Measurements from ENCODE around the gene PSMC3IP.

The PSMC3IP gene

DNA sequence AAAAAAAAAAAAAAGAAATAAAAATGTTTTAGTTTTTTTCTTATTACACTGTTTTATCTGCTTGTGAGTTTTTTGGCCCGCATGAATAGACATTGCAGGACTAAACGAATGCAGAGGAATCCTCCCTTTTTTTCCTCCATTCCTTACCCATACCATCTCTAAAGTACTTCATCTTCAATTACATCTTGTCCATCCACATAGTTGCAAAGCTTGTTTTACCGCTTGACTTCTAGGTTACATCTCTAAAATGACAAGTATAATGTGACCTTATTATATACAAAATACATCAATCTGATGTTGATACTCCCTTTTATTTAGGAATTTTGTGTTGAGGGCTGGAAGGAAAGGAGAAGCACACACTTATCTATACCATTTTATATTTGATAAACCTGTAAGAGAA lies 18.9 kb upstream of the PSMC3IP start:
- Histone ChIP-seq H3K9me3 (ENCODE audit: low read depth, low read length) (no peaks in the 10 kb centered on the region), H3K4me3 (no peak overlapping the region), H3K36me3 (ENCODE audit: insufficient read depth, low read length) (no peaks in the 10 kb centered on the region), H3K9ac (ENCODE audit: insufficient read length) (no peak overlapping the region), H3K27ac (no peak overlapping the region)
- DNase-seq (ENCODE audit: low read depth, low spot score): no peak
- TF ChIP-seq POLR2AphosphoS5 (IDR thresholded peaks at IDR 0.05; ENCODE audit: borderline replicate concordance, low read depth, low read length) (no peak), EZH2 (IDR thresholded peaks at IDR 0.05) (no peak), FOXP2 (optimal IDR thresholded peaks at IDR 0.05; ENCODE audit: control extremely low read depth, extremely low read length, insufficient read depth) (no peak)

DNA sequence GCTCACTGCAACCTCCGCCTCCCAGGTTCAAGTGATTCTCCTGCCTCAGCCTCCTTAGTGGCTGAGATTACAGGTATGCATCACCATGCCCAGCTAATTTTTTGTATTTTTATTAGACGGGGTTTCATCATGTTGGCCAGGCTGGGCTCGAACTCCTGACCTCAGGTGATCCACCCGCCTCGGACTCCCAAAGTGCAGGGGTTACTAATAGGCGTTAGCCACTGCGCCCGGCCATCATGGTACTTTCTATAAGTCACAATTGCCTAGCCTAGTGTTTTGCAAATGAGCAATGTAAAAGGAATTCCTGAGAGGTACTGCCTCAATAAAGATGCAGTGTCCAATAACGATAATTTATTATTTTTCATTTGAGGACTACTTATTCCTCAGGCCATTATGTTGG lies 13.9 kb upstream of the PSMC3IP start:
- Histone ChIP-seq H3K36me3 (ENCODE audit: insufficient read depth, low read length) (peaks cover 35% of the 10 kb centered on the region), H3K9ac (ENCODE audit: insufficient read length) (no peak overlapping the region), H3K27ac (no peak overlapping the region), H3K4me3 (no peak overlapping the region), H3K9me3 (ENCODE audit: low read depth, low read length) (no peaks in the 10 kb centered on the region)
- no peak for TF ChIP-seq EZH2 (IDR thresholded peaks at IDR 0.05)
- TF ChIP-seq POLR2AphosphoS5 (IDR thresholded peaks at IDR 0.05; ENCODE audit: borderline replicate concordance, low read depth, low read length): no peak
- no peak for TF ChIP-seq FOXP2 (optimal IDR thresholded peaks at IDR 0.05; ENCODE audit: control extremely low read depth, extremely low read length, insufficient read depth)
- no peak for DNase-seq (ENCODE audit: low read depth, low spot score)

DNA sequence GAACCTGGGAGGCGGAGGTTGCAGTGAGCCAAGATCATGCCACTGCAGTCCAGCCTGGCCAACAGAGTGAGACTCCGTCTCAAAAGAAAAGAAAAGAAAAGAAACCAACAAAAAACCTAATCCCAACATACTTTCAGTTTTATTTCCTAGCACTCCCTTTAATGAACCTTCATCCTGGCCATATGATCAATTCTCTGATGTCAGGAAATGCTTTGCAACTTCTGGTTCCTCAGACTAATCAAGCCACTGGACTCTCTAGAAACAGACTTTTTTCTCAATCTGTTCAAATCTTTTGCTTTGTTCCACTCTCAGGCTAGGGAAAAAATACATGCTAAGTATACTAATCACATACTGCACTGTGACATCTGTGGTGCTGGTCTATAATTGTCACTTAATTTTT lies 13.4 kb upstream of the PSMC3IP start:
- Histone ChIP-seq H3K4me3 (no peak overlapping the region), H3K36me3 (ENCODE audit: insufficient read depth, low read length) (peaks cover 40% of the 10 kb centered on the region), H3K9ac (ENCODE audit: insufficient read length) (no peak overlapping the region), H3K27ac (no peak overlapping the region), H3K9me3 (ENCODE audit: low read depth, low read length) (no peaks in the 10 kb centered on the region)
- DNase-seq (ENCODE audit: low read depth, low spot score): no peak
- no peak for TF ChIP-seq EZH2 (IDR thresholded peaks at IDR 0.05)
- TF ChIP-seq FOXP2 (optimal IDR thresholded peaks at IDR 0.05; ENCODE audit: control extremely low read depth, extremely low read length, insufficient read depth): no peak
- no peak for TF ChIP-seq POLR2AphosphoS5 (IDR thresholded peaks at IDR 0.05; ENCODE audit: borderline replicate concordance, low read depth, low read length)

DNA sequence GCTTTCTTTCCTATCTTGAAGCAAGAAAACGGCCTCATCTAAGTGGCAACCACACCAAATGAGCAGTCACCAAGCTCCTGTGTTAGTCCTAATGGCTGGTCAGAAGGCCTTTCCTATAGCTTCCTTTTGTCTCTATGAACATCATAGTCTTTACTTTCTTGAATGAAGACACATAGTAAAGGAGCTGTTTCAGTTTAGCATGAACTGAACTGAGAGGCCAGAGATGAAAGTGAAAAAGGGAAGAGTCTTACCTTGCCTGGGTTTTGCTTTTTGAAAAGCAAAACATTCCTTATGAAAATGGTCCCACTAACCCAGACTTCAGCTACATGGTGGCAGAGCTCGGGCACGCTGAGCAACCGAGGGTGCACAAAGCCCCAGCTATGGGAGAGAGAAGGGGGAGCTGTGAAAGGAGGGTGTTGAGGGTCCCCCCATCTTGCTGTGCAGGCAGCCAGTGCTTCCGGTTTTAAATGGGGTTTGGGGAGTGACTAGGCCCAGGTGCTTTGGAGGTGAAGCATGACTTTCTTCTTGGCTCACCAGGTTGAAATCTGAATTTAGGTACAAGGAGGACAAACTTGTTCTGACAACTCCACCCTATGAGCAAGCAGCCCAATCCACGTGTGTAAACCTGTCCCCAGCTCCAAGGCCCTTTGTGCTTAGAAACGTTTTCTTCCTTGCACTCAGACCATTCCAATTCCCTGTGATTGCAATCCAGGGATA lies 9.1 kb upstream of the PSMC3IP start:
- H3K36me3 ChIP-seq (ENCODE audit: insufficient read depth, low read length): peaks cover 78% of the 10 kb centered on the region
- no peak overlapping the region for H3K9ac ChIP-seq (ENCODE audit: insufficient read length)
- DNase-seq (ENCODE audit: low read depth, low spot score): no peak
- H3K4me3 ChIP-seq: no peak overlapping the region
- H3K9me3 ChIP-seq (ENCODE audit: low read depth, low read length): no peaks in the 10 kb centered on the region
- TF ChIP-seq EZH2 (IDR thresholded peaks at IDR 0.05) (no peak), FOXP2 (optimal IDR thresholded peaks at IDR 0.05; ENCODE audit: control extremely low read depth, extremely low read length, insufficient read depth) (no peak), POLR2AphosphoS5 (IDR thresholded peaks at IDR 0.05; ENCODE audit: borderline replicate concordance, low read depth, low read length) (no peak)
- H3K27ac ChIP-seq: no peak overlapping the region

DNA sequence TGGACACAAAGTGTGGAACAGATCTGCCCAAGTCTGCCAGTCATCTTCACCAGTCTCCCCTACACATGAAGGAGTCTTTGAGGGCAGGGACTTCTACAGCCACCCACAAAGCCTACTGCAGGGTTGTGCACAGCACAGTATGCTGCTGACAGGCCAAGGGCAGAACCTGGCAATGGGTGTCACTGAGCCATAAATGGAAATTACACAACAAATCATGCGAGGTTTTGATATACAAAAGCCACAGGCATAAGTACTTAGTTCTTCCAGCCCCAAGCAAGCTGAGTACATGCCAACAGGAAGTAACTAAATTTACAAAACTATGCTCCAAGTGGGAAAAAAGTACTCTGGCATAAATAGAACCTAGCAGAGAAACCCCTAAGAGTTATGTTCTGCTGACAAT lies 7.8 kb upstream of the PSMC3IP start:
- no peaks in the 10 kb centered on the region for H3K9me3 ChIP-seq (ENCODE audit: low read depth, low read length)
- no peak for TF ChIP-seq EZH2 (IDR thresholded peaks at IDR 0.05)
- no peak for TF ChIP-seq FOXP2 (optimal IDR thresholded peaks at IDR 0.05; ENCODE audit: control extremely low read depth, extremely low read length, insufficient read depth)
- no peak for TF ChIP-seq POLR2AphosphoS5 (IDR thresholded peaks at IDR 0.05; ENCODE audit: borderline replicate concordance, low read depth, low read length)
- peaks cover 75% of the 10 kb centered on the region for H3K36me3 ChIP-seq (ENCODE audit: insufficient read depth, low read length)
- H3K4me3 ChIP-seq: no peak overlapping the region
- no peak for DNase-seq (ENCODE audit: low read depth, low spot score)
- H3K9ac ChIP-seq (ENCODE audit: insufficient read length): no peak overlapping the region
- H3K27ac ChIP-seq: peak overlapping the region; percentile 49; the same call in 1 of the 2 replicates

DNA sequence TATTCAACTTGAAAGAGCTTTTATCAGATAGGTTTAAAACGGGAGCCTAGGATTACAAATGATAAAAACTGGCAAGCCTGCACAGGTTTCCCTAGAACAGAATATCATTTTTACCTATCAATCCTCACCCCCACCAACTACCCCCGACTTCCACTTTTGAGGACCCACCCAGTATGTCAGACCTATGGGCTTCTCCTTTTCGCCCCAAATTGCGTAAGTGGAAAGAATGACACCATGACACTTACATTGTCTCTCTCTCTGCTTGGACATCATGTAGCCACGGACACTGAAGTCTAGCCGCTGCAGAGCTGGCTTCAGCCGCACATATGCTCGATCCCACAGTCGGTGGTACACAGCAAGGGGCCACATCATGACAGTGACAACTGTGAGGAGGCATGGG lies 7.4 kb upstream of the PSMC3IP start:
- TF ChIP-seq EZH2 (IDR thresholded peaks at IDR 0.05): no peak
- no peak for TF ChIP-seq POLR2AphosphoS5 (IDR thresholded peaks at IDR 0.05; ENCODE audit: borderline replicate concordance, low read depth, low read length)
- no peak for TF ChIP-seq FOXP2 (optimal IDR thresholded peaks at IDR 0.05; ENCODE audit: control extremely low read depth, extremely low read length, insufficient read depth)
- no peak for DNase-seq (ENCODE audit: low read depth, low spot score)
- H3K4me3 ChIP-seq: no peak overlapping the region
- H3K36me3 ChIP-seq (ENCODE audit: insufficient read depth, low read length): peaks cover 70% of the 10 kb centered on the region
- no peak overlapping the region for H3K27ac ChIP-seq
- no peak overlapping the region for H3K9ac ChIP-seq (ENCODE audit: insufficient read length)
- H3K9me3 ChIP-seq (ENCODE audit: low read depth, low read length): no peaks in the 10 kb centered on the region

DNA sequence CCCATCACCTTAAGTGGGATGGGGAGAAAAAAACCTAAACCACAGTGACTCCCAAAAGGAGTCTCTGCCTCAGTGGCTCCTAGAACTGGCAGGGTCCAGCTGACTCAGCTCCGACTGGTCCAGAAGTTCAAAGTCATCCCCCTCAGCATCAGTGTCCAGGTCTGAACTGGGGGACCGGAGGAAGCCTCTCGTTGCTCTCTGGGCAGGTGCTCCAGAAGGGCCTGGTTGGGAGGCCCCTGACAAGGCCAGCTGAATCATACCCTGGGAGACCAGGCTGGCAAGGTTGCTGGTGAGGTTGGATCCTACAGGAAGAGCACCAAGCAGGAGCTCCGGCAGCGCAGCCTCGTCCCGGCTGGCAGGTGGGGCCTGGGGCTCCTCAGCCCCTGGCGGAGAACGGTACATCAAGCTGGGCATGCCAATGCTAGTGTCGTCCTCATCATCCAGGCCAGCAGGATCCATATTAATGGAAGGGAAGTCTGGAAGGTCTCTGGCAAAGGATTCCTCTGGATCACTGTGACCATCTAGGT lies 4.3 kb upstream of the PSMC3IP start:
- Histone ChIP-seq H3K27ac (no peak overlapping the region), H3K36me3 (ENCODE audit: insufficient read depth, low read length) (peaks cover 50% of the 10 kb centered on the region), H3K9me3 (ENCODE audit: low read depth, low read length) (no peaks in the 10 kb centered on the region), H3K9ac (ENCODE audit: insufficient read length) (no peak overlapping the region), H3K4me3 (no peak overlapping the region)
- no peak for DNase-seq (ENCODE audit: low read depth, low spot score)
- TF ChIP-seq EZH2 (IDR thresholded peaks at IDR 0.05): no peak

DNA sequence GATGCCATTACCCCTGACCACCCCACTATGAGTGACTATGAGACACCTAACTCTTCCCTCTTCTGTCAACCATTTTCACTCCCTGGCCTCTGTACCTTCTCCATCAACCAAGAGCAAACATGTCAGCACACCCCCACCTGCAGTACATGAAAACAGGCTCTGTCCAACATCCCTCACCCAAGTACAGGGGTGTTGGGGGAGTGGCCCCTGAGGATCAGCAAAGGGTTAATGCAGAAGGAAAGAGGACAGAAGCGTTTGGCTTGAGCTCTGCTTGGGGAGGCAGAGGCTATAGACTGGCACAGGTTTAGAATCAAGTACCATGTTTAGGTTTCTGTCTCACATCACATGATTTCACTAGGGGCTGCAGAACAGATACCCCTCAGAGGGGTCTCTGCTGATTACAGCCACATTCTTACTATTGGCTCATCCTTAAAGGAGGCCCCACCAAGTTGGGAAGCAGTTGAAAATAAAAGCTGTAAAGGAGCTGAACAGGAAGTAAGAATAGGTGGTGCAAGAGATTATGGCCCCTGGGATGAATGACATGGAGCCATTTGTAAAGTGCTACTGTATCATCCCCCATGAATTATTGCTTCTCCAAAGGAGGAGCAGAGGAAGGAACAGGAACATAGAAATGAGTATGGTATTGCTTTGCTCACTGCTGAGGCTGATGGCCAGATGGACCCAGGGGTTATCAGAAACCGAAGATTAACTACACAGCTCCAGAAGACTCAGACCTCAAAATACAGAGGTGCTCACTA lies 2.4 kb upstream of the PSMC3IP start:
- H3K9me3 ChIP-seq (ENCODE audit: low read depth, low read length): no peaks in the 10 kb centered on the region
- peaks cover 42% of the 10 kb centered on the region for H3K36me3 ChIP-seq (ENCODE audit: insufficient read depth, low read length)
- TF ChIP-seq EZH2 (IDR thresholded peaks at IDR 0.05) (no peak), FOXP2 (optimal IDR thresholded peaks at IDR 0.05; ENCODE audit: control extremely low read depth, extremely low read length, insufficient read depth) (no peak), POLR2AphosphoS5 (IDR thresholded peaks at IDR 0.05; ENCODE audit: borderline replicate concordance, low read depth, low read length) (no peak)
- H3K27ac ChIP-seq: no peak overlapping the region
- no peak overlapping the region for H3K4me3 ChIP-seq
- no peak overlapping the region for H3K9ac ChIP-seq (ENCODE audit: insufficient read length)
- DNase-seq (ENCODE audit: low read depth, low spot score): no peak

All from SK-N-MC (cell line).